HEK293 (cell line): ENCODE measurements around the gene SCGB1C1.

Experiments used
- CTCF ChIA-PET: fragments of 350-600 bp; formaldehyde crosslinking; extraction: SDS; loops from one replicate; lab custom pipeline; 2021; ENCODE audit warnings: antibody characterized with exemption; lab: Yijun Ruan, JAX
- POLR2A ChIA-PET: fragments of 300-600 bp; formaldehyde crosslinking; extraction: SDS; loops from one replicate; lab custom pipeline; 2020; ENCODE audit warnings: antibody characterized with exemption, inconsistent platforms; lab: Yijun Ruan, JAX
- H3K27ac ChIP-seq: fragments of 200-500 bp; sonication (Bioruptor generic); 2 replicates; pipeline ENCODE4 v1.5.1; 2014; ENCODE audit warnings: low read depth, low read length, control low read depth, inconsistent platforms; ENCODE audit errors: extremely low read depth
- H3K36me3 ChIP-seq, 2 experiments: fragments of 200-500 bp in 1 of 2; sonication (Bioruptor generic) in 1 of 2; 1 replicate in 1 of 2; 2 replicates in 1 of 2; pipeline ENCODE4 v1.5.1; 2014 to 2017; ENCODE audit warnings: inconsistent platforms in 2 of 2, low read length in 2 of 2; ENCODE audit not compliant: control insufficient read depth in 2 of 2, insufficient read depth in 1 of 2
- H3K4me1 ChIP-seq: fragments of 200-500 bp; sonication (Bioruptor generic); 2 replicates; pipeline ENCODE4 v1.5.1; 2014; ENCODE audit warnings: mild to moderate bottlenecking, low read length, inconsistent platforms; ENCODE audit not compliant: control insufficient read depth, insufficient read depth
- H3K4me3 ChIP-seq: 2 replicates; pipeline ENCODE4 v1.5.1; 2011; ENCODE audit warnings: low read depth, mild to moderate bottlenecking, control low read depth, low read length, moderate library complexity
- H3K9me3 ChIP-seq: fragments of 200-500 bp; sonication (Bioruptor generic); 2 replicates; pipeline ENCODE4 v1.5.1; 2014; ENCODE audit warnings: low read depth, low read length, inconsistent platforms; ENCODE audit not compliant: control insufficient read depth, insufficient read depth
- REPIN1 ChIP-seq: fragments of 450-650 bp; formaldehyde crosslinking; IDR thresholded peaks from 2 replicates; pipeline ENCODE4 v1.5.1; 2017; ENCODE audit warnings: missing biosample characterization, missing genetic modification characterization, low read depth
- YY1 ChIP-seq: fragments of 450-650 bp; formaldehyde crosslinking; IDR thresholded peaks from 2 replicates; pipeline ENCODE4 v1.5.1; 2018; ENCODE audit warnings: missing biosample characterization, missing genetic modification characterization
- ZBTB1 ChIP-seq: fragments of 450-650 bp; formaldehyde crosslinking; IDR thresholded peaks from 2 replicates; pipeline ENCODE4 v1.5.1; 2016; ENCODE audit warnings: missing biosample characterization, missing genetic modification characterization
- ZBTB11 ChIP-seq: fragments of 450-650 bp; formaldehyde crosslinking; conservative IDR thresholded peaks from 2 replicates; pipeline ENCODE4 v1.5.1; 2016; ENCODE audit warnings: low read depth, missing biosample characterization, missing genetic modification characterization
- ZBTB20 ChIP-seq: fragments of 450-650 bp; formaldehyde crosslinking; IDR thresholded peaks from 2 replicates; pipeline ENCODE4 v1.5.1; 2016; ENCODE audit warnings: missing biosample characterization, missing genetic modification characterization
- ZBTB48 ChIP-seq: fragments of 450-650 bp; formaldehyde crosslinking; IDR thresholded peaks from 2 replicates; pipeline ENCODE4 v1.5.1; 2016; ENCODE audit warnings: missing biosample characterization, missing genetic modification characterization
- ZNF114 ChIP-seq: fragments of 450-650 bp; formaldehyde crosslinking; IDR thresholded peaks from 2 replicates; pipeline ENCODE4 v1.5.0; 2017; ENCODE audit warnings: missing biosample characterization, missing genetic modification characterization
- ZNF133 ChIP-seq: fragments of 450-650 bp; formaldehyde crosslinking; IDR thresholded peaks from 2 replicates; pipeline ENCODE4 v1.5.1; 2016; ENCODE audit warnings: missing biosample characterization, missing genetic modification characterization
- ZNF214 ChIP-seq: fragments of 450-650 bp; formaldehyde crosslinking; IDR thresholded peaks from 2 replicates; pipeline ENCODE4 v1.5.1; 2017; ENCODE audit warnings: missing biosample characterization, mild to moderate bottlenecking, missing genetic modification characterization, borderline replicate concordance
- ZNF248 ChIP-seq: fragments of 450-650 bp; formaldehyde crosslinking; IDR thresholded peaks from 2 replicates; pipeline ENCODE4 v1.5.1; 2017; ENCODE audit warnings: missing biosample characterization, missing genetic modification characterization
- ZNF26 ChIP-seq: fragments of 450-650 bp; formaldehyde crosslinking; IDR thresholded peaks from 2 replicates; pipeline ENCODE4 v1.5.1; 2016; ENCODE audit warnings: missing biosample characterization, missing genetic modification characterization
- ZNF266 ChIP-seq: fragments of 450-650 bp; formaldehyde crosslinking; IDR thresholded peaks from 2 replicates; pipeline ENCODE4 v1.5.1; 2016; ENCODE audit warnings: missing biosample characterization, missing genetic modification characterization, low read depth
- ZNF391 ChIP-seq: fragments of 450-650 bp; formaldehyde crosslinking; IDR thresholded peaks from 2 replicates; pipeline ENCODE4 v1.5.1; 2016; ENCODE audit warnings: low read depth, missing biosample characterization, missing genetic modification characterization, borderline replicate concordance
- ZNF398 ChIP-seq: fragments of 450-650 bp; formaldehyde crosslinking; IDR thresholded peaks from 2 replicates; pipeline ENCODE4 v1.5.1; 2017; ENCODE audit warnings: missing biosample characterization, missing genetic modification characterization
- ZNF488 ChIP-seq: fragments of 450-650 bp; formaldehyde crosslinking; IDR thresholded peaks from 2 replicates; pipeline ENCODE4 v1.5.1; 2016; ENCODE audit warnings: missing biosample characterization, missing genetic modification characterization
- ZNF626 ChIP-seq: fragments of 450-650 bp; sonication (Bioruptor Pico); formaldehyde crosslinking; IDR thresholded peaks from 2 replicates; pipeline ENCODE4 v1.5.1; 2018; ENCODE audit warnings: missing biosample characterization, missing genetic modification characterization, inconsistent platforms
- ZNF629 ChIP-seq: fragments of 450-650 bp; formaldehyde crosslinking; IDR thresholded peaks from 2 replicates; pipeline ENCODE4 v1.5.1; 2017; ENCODE audit warnings: missing biosample characterization, missing genetic modification characterization
- ZNF692 ChIP-seq: fragments of 450-650 bp; formaldehyde crosslinking; IDR thresholded peaks from 2 replicates; pipeline ENCODE4 v1.5.1; 2016; ENCODE audit warnings: missing biosample characterization, missing genetic modification characterization
- ZNF776 ChIP-seq: fragments of 450-650 bp; formaldehyde crosslinking; IDR thresholded peaks from 2 replicates; pipeline ENCODE4 v1.5.0; 2017; ENCODE audit warnings: missing biosample characterization, missing genetic modification characterization, borderline replicate concordance
- ZNF785 ChIP-seq: fragments of 450-650 bp; formaldehyde crosslinking; IDR thresholded peaks from 2 replicates; pipeline ENCODE4 v1.5.1; 2016; ENCODE audit warnings: missing biosample characterization, missing genetic modification characterization
- ZNF837 ChIP-seq: fragments of 450-650 bp; formaldehyde crosslinking; IDR thresholded peaks from 2 replicates; pipeline ENCODE4 v1.5.1; 2016; ENCODE audit warnings: missing biosample characterization, missing genetic modification characterization

The SCGB1C1 gene

GRCh38 chr11:196786-197731, 4.2 kb downstream of the SCGB1C1 start:
- Histone ChIP-seq H3K27ac (no peak overlapping the region), H3K4me1 (no peaks in the 10 kb centered on the region), H3K9me3 (no peaks in the 10 kb centered on the region), H3K4me3 (no peak overlapping the region), H3K36me3 (peaks cover 0 to 3% of the 10 kb centered on the region in 2 experiments; a peak in 1 of 3 replicates)
- TF ChIP-seq ZNF398 (no peak), ZNF26 (no peak), ZNF837 (tag by site-specific recombination) (no peak), REPIN1 (no peak), ZNF214 (tag by site-specific recombination) (no peak), ZNF629 (no peak), ZNF391 (no peak), ZNF266 (no peak), ZBTB20 (tag by site-specific recombination) (no peak)
- CTCF ChIA-PET: interaction anchor here (0.5 kb wide), 1 partner anchor 53 kb away, joined by 3 read pairs; no protein-coding TSS in a partner anchor
- POLR2A ChIA-PET: interaction anchor here (1.0 kb wide), 1 partner anchor 10 kb away, joined by 4 read pairs; the partner anchor contains the start of genes BET1L and RIC8A

- ChIA-PET POLR2A (no interaction called here), CTCF (interaction anchor here (0.6 kb wide), 1 partner anchor 254 kb away, joined by 3 read pairs; no protein-coding TSS in a partner anchor)
- no peak overlapping the region for H3K27ac ChIP-seq
- TF ChIP-seq ZNF626: no peak
- no peak for TF ChIP-seq YY1 (tag by site-specific recombination)
- no peak for TF ChIP-seq ZBTB11 (tag by site-specific recombination)
- no peak for TF ChIP-seq ZNF114
- TF ChIP-seq ZNF785: no peak
- no peak for TF ChIP-seq ZBTB1 (tag by site-specific recombination)
- TF ChIP-seq ZBTB48 (tag by site-specific recombination): no peak
- TF ChIP-seq ZNF488 (tag by site-specific recombination): no peak
- no peak for TF ChIP-seq ZNF692 (tag by site-specific recombination)
- TF ChIP-seq ZNF133 (tag by site-specific recombination): no peak
- no peak for TF ChIP-seq ZNF248 (tag by site-specific recombination)
- no peak for TF ChIP-seq ZNF776
- TF ChIP-seq, all 188 proteins: peak for 0
- no peaks in the 10 kb centered on the region for H3K9me3 ChIP-seq
- H3K4me1 ChIP-seq: no peaks in the 10 kb centered on the region
- H3K4me3 ChIP-seq: no peak overlapping the region
- H3K36me3 ChIP-seq: peaks cover 0 to 3% of the 10 kb centered on the region in 2 experiments; a peak in 1 of 3 replicates
These were observed 4.9 kb downstream of the SCGB1C1 start for GRCh38 chr11:197741-198235.
